Natural killer cell (primary cell): ENCODE measurements around the gene FBL. TPM values are rescaled to one million over a fixed set of nuclear protein-coding genes. Genes with fewer than 3 reads are reported as not detected.
A peak's percentile ranks its signal among the peaks of the same experiment; 100 is the strongest.
"Not testable (repeated sequence)": the region's sequence is repeated elsewhere in the genome, so short reads cannot be mapped to it uniquely, and the experiment has no call there.

ENCODE experiments used
- ATAC-seq, 3 donors: fragments of 150-1000 bp in 2 of 3; fragments of 200-7000 bp in 1 of 3; cut with Tn5 transposase; 1 replicate in 1 of 3; 2 replicates in 2 of 3; pipeline ENCODE4 v1.10.0; 2021; ENCODE audit warnings: mild to moderate bottlenecking in 2 of 3, moderate library complexity in 2 of 3
- DNase-seq, 2 donors: peaks; one replicate each; pipeline versions ENCODE4 v3.0.0 to v3.0.0-alpha.2; 2013 to 2021; ENCODE audit warnings: mixed read lengths in 1 of 2
- H3K27ac ChIP-seq: one replicate; pipeline ENCODE4 v1.5.1; 2013; ENCODE audit warnings: mild to moderate bottlenecking, low read length
- H3K27me3 ChIP-seq: one replicate; pipeline ENCODE4 v1.6.1; 2013; ENCODE audit warnings: low read length; ENCODE audit not compliant: control insufficient read depth, insufficient read depth
- H3K36me3 ChIP-seq: one replicate; pipeline ENCODE4 v1.6.1; 2013; ENCODE audit warnings: low read length; ENCODE audit not compliant: control insufficient read depth, insufficient read depth
- H3K4me1 ChIP-seq: one replicate; pipeline ENCODE4 v1.6.1; 2013; ENCODE audit warnings: low read length; ENCODE audit not compliant: control insufficient read depth, insufficient read depth
- H3K4me3 ChIP-seq: one replicate; pipeline ENCODE4 v1.5.1; 2013; ENCODE audit warnings: low read length
- H3K9me3 ChIP-seq: one replicate; pipeline ENCODE4 v1.6.1; 2013; ENCODE audit warnings: low read length; ENCODE audit not compliant: control insufficient read depth, insufficient read depth
- H3K27ac Mint-ChIP-seq, 2 donors: one replicate each; pipeline ENCODE4 v1.8.0; 2022; ENCODE audit warnings: mild to moderate bottlenecking in 2 of 2, mixed read lengths in 2 of 2, moderate library complexity in 1 of 2
- H3K27me3 Mint-ChIP-seq, 2 donors: one replicate each; pipeline ENCODE4 v1.8.0; 2022; ENCODE audit warnings: low read depth in 2 of 2, mixed read lengths in 2 of 2
- H3K36me3 Mint-ChIP-seq: one replicate; pipeline ENCODE4 v1.8.0; 2022; ENCODE audit warnings: mixed read lengths
- H3K4me1 Mint-ChIP-seq, 2 donors: one replicate each; pipeline ENCODE4 v1.8.0; 2022; ENCODE audit warnings: mixed read lengths in 2 of 2
- H3K4me3 Mint-ChIP-seq: one replicate; pipeline ENCODE4 v1.8.0; 2022; ENCODE audit warnings: mild to moderate bottlenecking, moderate library complexity, mixed read lengths
- H3K9me3 Mint-ChIP-seq, 2 donors: one replicate each; pipeline ENCODE4 v1.8.0; 2022; ENCODE audit warnings: mixed read lengths in 2 of 2
- CTCF ChIP-seq: fragments of 200-600 bp; IDR thresholded peaks from one replicate; pipeline ENCODE4 v1.8.0; 2022; ENCODE audit warnings: antibody characterized with exemption
- WGBS: methylation state at CpG from one replicate; pipeline ENCODE4 v1.1.7; 2013; ENCODE audit warnings: missing lambda C conversion rate; ENCODE audit not compliant: insufficient coverage; 5-methylcytosine and 5-hydroxymethylcytosine counted together
- intact Hi-C: fragments of 100-400 bp; cut with micrococcal nuclease; formaldehyde crosslinking; loops from one replicate; pipeline ENCODE4 v1.14.2; 2022
- total RNA-seq, 4 donors: library from RNA; stranded (reverse); fragments of 120-200 nt in 1 of 4; gene quantifications; one replicate each; pipeline versions ENCODE4 v1.2.3 to v1.2.4, GENCODE V29; 2013 to 2022

Gene FBL
- total RNA-seq, 3 donors from 2014 or later (not counting 1 experiment from before 2014, with no cell fraction given): 181 to 213 (median 201) TPM

- H3K4me1 Mint-ChIP-seq, DNase-seq, H3K9me3 ChIP-seq, H3K36me3 Mint-ChIP-seq, H3K27ac Mint-ChIP-seq, H3K27ac ChIP-seq, H3K27me3 ChIP-seq, H3K36me3 ChIP-seq, H3K4me3 Mint-ChIP-seq, H3K9me3 Mint-ChIP-seq, H3K27me3 Mint-ChIP-seq, H3K4me3 ChIP-seq, intact Hi-C loops, H3K4me1 ChIP-seq: not testable (repeated sequence)
- ATAC-seq: peak in 1 of 3 donors; percentile 51
- 100% methylated on average over 2 of the region's 11 CpGs for WGBS
Observed at GRCh38 chr19:39876486-39876885, 30.3 kb upstream of the FBL start.

- H3K9me3 ChIP-seq, H3K27ac Mint-ChIP-seq, H3K9me3 Mint-ChIP-seq, H3K4me1 ChIP-seq, H3K27me3 Mint-ChIP-seq, H3K27me3 ChIP-seq, H3K4me3 Mint-ChIP-seq, intact Hi-C loops, H3K4me1 Mint-ChIP-seq, H3K36me3 Mint-ChIP-seq, H3K36me3 ChIP-seq, DNase-seq, H3K27ac ChIP-seq, ATAC-seq, H3K4me3 ChIP-seq: not testable (repeated sequence)
- 78% methylated on average over 42 of the region's 43 CpGs for WGBS
Observed at GRCh38 chr19:39875401-39875864, 29.3 kb upstream of the FBL start.

GRCh38 chr19:39874404-39874803 is 28.2 kb upstream of the FBL start:
- WGBS: 100% methylated on average over 1 of the region's 1 CpG
- DNase-seq: no peak

GRCh38 chr19:39873385-39873784 is 27.2 kb upstream of the FBL start:
- no peak for ATAC-seq
- Mint-ChIP-seq H3K36me3 (no peaks in the 10 kb centered on the region), H3K27ac (no peak overlapping the region), H3K9me3 (no peaks in the 10 kb centered on the region), H3K4me1 (no peaks in the 10 kb centered on the region), H3K27me3 (no peaks in the 10 kb centered on the region), H3K4me3 (no peak overlapping the region)
- H3K4me1 ChIP-seq: no peaks in the 10 kb centered on the region
- DNase-seq: no peak
- intact Hi-C loops: no loop called here
- H3K27ac ChIP-seq: no peak overlapping the region
- H3K4me3 ChIP-seq: no peak overlapping the region
- H3K27me3 ChIP-seq: no peaks in the 10 kb centered on the region
- TF ChIP-seq CTCF: no peak
- H3K36me3 ChIP-seq: peaks cover 3% of the 10 kb centered on the region
- no peaks in the 10 kb centered on the region for H3K9me3 ChIP-seq
- WGBS: 94% methylated on average over 20 of the region's 20 CpGs

More at GRCh38 chr19:39874404-39874803, 28.2 kb upstream of the FBL start:
- Histone ChIP-seq H3K36me3 (peaks cover 3% of the 10 kb centered on the region), H3K9me3 (no peaks in the 10 kb centered on the region), H3K4me3 (no peak overlapping the region), H3K4me1 (no peaks in the 10 kb centered on the region), H3K27me3 (no peaks in the 10 kb centered on the region), H3K27ac (no peak overlapping the region)
- no peaks in the 10 kb centered on the region for H3K4me1 Mint-ChIP-seq
- TF ChIP-seq CTCF: no peak
- H3K36me3 Mint-ChIP-seq: no peaks in the 10 kb centered on the region
- no peaks in the 10 kb centered on the region for H3K9me3 Mint-ChIP-seq
- ATAC-seq: no peak
- H3K4me3 Mint-ChIP-seq: no peak overlapping the region
- H3K27ac Mint-ChIP-seq: no peak overlapping the region
- intact Hi-C loops: no loop called here
- H3K27me3 Mint-ChIP-seq: no peaks in the 10 kb centered on the region
